DLD1 (cell line): Measurements from ENCODE around the gene ALLC.

Source experiments
- in situ Hi-C: cut with HindIII; loops from 2 replicates; pipeline ENCODE4 v1.10.0; 2017; ENCODE audit warnings: low sequenced_read_pairs

Gene ALLC

DNA sequence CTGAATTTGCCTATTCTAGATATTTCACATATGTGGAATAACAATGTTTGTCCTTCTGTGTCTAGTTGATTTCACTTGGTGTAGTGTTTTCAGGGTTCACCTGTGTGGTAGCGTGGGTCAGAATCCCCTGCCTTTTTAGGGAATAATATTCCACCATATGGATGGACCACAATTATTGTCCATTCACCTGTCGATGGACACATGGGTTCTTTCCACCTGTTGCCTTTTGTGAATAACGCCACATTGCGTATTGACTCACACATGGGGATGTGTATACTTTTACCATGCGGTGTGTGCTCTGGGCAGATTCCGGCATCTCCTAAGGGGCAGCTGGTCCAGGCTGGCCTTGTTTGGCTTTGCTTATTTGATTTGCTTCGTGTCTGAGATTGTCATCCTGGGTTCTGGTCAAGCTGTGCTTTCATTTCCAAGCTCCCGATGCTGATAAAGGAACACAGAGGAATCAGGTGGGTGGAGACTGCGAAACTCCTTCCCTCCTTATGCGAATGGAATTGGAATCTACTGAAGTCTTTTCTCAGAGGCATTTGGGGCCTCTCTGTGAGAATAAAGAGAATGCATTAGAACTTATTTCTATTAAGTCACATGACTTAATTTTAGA lies 18.9 kb upstream of the ALLC start:
- in situ Hi-C loops, result no loop called here

DNA sequence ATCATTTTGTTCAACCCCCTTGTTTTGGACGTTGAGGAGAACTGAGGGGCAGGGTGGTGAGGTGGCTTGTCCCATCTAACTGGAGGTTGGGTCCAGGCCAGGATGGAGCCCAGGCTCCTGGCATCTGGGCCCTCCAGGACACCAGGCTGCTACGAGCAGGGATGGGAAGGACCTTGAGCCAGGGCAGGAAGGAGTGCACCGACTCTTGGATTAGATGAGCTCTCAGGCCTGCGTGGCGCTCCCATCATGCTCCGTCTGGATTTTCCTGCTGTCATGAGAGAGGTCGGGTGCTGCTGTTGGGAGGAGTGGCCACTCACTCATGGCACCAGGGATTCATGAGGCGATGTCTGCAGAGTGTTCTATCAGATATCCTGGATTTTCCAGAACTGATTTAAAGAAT lies 18.3 kb upstream of the ALLC start:
- in situ Hi-C loops, result no loop called here

DNA sequence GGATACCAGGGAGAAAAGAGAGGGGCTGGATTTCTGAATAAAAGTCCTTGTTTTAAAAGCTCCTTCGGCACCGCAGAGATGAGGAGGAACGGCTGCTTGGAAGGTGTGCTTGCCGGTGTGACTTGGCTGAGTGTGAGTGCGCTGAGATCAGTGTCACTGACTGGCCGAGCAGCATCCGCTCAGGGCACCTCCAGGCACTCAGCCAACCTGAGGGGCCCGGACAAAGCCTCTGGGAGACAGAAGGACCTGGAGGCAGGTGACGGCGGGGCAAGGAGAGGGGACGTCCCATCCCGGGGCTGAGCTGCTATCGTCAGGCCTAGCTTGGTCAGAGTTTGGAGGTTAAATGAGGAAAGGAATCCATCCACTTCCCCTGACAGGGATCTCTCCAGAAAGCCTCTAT lies 16.8 kb upstream of the ALLC start:
- in situ Hi-C loops, result no loop called here

DNA sequence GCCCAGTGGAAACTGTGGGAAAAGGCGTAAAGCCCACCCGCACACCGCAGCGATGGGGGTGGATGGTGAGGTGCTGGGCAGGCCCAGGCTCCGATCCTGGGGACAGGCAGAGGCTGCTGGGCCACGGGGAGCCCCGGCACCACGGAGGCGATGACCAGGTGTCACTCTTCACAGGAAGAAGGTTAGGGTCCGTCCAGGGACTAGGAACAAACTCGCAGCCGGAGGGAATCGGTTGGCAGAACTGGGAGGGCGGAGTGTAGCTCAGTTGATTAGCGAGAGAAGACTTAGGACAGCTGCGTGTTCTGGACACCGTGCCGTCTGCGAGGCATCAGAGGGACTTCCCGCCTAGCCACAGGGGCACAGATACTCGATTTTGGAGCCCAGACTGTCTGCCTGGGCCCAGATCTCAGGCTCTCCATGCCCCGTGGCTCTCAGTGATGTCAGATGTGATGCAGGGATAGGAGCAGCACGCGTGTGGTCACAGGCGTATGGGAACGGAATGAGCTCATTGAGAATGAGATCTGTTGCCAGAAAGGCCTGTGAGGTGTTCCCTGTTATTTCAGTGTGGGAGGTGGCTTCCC lies 16.1 kb upstream of the ALLC start:
- in situ Hi-C loops, result no loop called here

DNA sequence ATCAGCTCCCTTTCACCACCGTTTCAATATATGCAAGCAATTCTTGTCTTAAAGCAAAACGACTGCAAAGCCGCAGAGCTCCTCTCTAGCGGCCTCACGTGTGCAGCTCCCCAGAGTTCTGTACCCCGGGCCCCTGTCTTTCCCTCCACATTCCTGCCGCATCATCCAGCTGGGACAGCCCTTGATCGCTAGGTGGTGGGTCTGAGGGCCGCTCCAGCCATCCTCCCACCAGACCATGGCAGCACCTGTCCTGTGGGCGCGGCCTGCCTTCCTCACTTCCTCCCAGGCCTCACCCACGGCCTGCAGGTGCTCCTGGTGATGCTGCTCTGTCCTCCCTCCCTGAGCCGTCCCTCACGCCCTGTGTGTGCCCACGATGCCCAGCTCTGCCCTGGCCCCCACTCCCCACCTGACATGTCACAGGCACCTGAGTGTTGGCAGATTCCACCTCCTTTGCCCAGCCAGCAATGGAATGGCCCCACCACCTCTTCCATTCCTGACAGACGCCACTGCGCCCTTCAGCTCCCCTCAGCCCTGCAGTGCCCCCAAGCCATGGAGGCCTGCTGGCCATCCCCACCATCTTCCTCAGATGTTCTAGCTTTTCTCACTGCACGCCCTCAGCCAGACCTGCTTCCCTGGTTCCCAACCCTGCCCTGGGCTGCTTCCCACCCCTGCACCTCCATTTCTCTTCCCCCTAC lies 15.3 kb upstream of the ALLC start:
- in situ Hi-C loops, result no loop called here

DNA sequence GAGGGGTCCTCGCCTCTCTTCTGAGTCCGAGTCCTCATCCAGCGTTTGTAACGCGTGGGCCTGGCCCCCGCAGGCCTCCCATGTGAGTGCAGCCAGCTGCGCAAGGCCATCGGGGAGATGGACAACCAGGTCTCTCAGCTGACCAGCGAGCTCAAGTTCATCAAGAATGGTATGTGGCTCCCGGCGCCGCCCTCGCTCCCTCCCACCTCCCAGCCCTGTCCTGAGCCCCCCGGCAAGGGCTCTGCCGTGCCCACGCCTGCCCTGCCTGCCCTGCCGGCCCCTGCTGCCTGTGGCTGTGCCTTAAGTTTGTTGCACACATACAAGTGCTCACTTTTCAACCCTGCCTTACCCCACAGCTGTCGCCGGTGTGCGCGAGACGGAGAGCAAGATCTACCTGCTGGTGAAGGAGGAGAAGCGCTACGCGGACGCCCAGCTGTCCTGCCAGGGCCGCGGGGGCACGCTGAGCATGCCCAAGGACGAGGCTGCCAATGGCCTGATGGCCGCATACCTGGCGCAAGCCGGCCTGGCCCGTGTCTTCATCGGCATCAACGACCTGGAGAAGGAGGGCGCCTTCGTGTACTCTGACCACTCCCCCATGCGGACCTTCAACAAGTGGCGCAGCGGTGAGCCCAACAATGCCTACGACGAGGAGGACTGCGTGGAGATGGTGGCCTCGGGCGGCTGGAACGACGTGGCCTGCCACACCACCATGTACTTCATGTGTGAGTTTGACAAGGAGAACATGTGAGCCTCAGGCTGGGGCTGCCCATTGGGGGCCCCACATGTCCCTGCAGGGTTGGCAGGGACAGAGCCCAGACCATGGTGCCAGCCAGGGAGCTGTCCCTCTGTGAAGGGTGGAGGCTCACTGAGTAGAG lies 14.4 kb upstream of the ALLC start:
- in situ Hi-C loops, result no loop called here

DNA sequence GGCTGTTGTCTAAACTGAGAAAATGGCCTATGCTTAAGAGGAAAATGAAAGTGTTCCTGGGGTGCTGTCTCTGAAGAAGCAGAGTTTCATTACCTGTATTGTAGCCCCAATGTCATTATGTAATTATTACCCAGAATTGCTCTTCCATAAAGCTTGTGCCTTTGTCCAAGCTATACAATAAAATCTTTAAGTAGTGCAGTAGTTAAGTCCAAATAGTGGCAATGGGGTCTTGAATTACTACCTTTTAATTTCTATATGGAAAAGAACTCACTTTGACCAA lies 13.8 kb upstream of the ALLC start:
- in situ Hi-C loops, result no loop called here

DNA sequence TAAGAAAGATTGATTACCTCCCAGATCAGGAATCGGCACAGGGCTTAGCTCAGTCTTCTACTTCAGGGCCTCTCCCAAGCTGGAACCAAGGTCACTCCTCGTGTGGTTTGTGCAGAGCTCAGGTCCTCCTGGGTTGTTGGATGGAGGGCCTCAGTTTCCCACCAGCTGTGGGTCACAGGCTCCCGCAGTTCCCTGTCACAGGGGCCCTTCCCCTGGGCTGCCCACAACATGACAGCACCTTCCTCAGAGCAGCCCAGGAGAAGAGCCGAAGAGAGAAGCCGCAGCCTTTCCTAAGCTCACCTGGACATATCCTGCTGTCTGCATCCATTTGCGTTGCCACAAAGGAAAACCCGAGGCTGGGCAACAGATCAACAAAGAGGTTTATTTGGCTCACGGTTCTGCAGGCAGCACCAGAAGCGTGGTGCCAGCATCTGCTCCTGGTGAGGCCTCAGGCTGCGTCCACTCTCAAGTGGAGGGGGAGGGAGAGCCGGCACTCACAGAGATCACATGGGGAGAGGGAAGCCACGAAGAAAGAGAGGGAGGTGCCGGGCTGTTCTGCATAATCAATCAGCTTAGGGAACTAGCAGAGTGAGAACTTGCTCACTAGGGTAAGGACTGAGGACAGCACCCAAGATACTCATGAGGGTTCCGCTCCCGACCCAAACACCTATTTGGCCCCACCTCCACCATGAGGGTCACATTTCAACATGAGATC lies 13.0 kb upstream of the ALLC start:
- in situ Hi-C loops, result no loop called here

DNA sequence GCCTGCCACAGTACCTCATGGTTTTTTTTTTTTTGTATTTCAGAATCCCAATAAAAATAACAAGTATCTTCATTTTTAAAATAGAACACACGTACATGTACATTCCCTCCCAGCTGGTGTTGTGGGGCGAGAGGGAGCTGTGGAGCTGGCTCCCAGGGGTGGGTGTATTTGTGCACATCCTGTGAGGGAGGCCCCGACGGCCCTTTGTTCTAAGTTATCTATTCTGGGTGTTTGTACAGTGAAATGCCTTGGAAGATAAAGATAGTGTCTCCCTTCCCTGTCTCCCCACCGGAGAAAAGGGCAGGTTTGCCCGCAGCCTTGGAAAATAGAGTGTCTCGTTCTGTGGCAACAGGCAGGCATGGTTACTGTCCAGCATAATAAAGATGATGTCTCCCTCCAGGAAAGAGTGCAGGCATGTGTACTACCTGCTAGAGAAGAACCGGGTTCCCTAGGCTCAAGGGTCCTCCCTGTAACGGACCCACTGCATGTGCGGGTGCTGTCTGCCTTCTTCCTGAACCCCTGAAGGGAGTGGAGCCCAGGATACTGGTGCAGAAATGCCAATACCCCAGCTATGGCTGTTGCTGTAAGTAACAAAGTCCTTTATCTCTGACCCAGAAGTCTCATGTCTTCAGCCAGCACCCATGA lies 12.1 kb upstream of the ALLC start:
- in situ Hi-C loops, result no loop called here

DNA sequence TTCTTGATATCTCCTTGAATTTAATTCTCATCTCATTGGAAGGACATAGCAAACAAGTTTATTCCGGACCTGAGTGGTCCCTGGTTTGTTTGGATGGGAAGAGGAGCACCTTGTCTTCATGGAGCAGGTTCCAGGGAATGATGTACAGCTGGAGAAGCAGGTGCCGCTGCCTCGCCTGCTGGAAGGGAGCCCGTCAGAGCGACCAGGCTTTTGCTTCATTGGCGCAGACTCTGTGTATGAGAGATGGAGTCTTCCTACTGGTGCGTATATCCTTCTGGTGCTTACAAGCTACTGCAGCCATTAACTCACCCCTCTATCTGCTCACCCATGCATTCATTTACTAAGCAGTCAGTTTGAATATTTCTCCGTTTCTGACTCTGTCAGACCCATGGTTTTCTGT lies 11.6 kb upstream of the ALLC start:
- in situ Hi-C loops, result no loop called here

DNA sequence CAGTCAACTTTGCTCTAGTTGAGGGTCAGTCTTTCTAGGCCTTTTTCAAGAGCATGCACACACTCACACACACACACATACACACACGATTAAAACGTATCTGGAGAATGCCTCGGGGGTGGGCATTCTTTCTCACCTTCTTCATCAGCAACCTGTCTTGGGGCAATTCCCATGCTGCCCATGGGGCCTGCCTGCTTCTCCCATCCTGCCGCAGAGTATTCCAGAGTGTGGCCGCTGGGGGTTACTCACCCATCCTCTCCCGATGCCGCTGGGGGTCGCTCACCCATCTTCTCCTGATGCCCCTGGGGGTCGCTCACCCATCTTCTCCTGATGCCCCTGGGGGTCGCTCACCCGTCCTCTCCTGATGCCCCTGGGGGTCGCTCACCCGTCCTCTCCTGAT lies 10.8 kb upstream of the ALLC start:
- in situ Hi-C loops, result no loop called here

DNA sequence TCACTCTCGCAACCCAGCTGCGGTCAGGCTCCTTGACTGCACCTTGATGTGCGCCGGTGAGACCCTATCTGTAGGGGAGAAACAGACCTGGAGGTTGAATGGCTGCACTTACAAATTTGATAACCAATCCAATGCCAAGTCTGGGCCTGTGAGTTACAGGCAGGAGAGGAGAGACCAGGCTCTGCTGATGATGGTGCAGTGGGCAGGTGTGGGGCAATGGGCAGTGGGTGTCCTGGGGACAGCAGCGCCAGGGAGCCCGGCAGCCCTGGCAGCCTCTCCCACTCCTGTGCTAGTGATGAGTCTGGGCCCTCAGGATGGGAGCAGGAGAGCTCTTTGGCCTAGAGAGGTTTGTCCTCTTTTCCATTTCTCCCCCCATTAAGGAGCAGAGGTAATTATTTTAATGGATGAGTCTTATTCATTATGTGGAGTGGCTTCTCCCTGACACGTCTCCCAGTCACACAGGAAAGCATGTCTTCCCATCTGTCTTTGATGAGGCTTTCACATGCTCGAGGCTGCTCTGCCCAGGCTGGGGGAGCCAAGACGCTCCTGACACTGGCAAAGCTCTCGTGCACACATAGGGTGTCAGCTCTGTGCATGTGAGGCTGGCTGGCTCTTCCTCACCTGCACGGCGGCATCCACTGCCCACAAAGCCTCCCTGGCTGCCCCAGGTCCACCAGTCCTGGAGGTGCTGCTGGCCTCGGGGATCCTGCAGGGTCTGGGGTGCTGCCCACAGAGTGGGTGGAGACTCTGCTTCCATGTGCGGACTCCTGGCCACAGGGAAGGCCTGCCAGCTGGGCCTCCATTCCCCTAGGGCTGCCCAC lies 10.0 kb upstream of the ALLC start:
- in situ Hi-C loops, result no loop called here

DNA sequence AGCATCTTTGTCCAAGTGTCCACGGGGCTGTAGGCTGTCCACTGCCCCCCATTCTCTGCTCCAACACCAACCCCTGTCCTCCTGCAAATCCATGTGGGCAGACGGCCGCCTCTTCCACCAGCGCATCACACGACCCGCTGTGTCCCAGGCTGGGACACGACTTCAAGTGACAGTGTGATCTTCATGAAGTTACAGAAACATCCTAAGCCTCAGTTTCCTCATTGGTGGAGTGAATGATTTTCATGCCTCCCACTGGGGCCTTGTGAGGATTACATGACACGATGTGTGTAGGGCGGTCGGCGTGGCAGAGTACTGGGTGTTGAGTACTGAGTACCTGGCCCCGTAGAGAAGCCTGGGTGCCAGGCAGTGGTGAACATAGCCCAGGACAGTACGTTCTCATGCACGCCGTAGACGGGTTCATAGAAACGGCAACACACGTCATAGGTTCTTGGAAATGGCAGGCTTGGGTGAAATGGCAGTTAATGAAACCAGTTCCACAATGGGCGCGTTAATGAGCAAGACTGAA lies 9.3 kb upstream of the ALLC start:
- in situ Hi-C loops, result no loop called here

DNA sequence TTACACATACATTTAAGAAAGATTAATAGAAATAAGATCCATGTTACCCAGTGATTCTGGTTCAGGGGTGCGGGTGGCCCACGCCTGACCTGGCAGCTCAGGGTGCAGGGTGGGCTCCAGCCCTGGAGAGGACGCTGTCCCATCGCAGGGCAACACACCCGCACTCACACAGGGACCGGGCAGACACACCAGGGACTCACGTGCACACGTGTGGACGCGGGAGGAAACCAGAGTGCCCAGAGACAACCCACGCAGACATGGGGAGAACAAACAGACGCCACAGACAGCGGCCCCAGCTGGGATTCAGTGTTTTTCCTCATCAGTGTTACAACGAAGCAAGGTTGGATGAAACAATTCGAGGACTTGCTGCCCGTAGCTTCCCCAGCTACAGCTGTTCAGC lies 8.4 kb upstream of the ALLC start:
- in situ Hi-C loops, result no loop called here

DNA sequence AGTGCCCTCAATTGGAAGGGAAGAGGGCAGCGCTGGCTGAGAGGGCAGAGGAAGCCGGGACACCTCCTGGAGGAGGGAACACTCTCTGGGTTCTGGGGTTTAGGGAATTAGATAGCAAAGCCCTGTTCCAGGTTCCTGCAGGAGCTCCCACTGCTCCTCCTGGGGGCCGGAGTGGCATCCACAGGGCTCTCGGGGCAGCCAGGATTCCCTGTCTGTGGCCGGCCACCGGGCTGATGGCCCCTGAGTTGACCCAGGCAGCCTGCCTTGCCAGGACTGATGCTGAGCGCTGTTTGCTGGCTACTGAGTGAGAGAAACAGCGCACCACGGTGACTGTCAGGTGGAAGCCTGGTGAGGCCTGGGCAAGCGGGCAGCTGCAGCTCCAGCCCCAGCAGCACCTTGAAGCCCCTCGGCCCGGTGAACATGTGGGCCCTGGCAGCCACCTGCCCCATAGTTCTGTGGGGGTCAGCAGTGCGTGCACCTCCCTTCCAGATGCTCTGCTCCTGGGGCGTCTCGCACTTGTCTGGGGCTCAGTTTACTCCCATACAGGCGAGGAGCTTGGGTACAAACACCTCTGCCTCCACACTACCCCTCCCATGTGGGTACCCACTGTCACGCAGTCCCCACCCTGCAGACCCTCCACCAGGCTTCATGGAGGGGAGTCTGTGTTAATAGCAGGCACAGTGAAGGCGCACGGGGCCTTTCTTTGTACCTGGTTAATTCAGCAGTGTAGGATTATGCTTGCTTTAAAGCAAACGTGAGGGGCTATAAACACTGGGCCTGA lies 7.7 kb upstream of the ALLC start:
- in situ Hi-C loops, result no loop called here

DNA sequence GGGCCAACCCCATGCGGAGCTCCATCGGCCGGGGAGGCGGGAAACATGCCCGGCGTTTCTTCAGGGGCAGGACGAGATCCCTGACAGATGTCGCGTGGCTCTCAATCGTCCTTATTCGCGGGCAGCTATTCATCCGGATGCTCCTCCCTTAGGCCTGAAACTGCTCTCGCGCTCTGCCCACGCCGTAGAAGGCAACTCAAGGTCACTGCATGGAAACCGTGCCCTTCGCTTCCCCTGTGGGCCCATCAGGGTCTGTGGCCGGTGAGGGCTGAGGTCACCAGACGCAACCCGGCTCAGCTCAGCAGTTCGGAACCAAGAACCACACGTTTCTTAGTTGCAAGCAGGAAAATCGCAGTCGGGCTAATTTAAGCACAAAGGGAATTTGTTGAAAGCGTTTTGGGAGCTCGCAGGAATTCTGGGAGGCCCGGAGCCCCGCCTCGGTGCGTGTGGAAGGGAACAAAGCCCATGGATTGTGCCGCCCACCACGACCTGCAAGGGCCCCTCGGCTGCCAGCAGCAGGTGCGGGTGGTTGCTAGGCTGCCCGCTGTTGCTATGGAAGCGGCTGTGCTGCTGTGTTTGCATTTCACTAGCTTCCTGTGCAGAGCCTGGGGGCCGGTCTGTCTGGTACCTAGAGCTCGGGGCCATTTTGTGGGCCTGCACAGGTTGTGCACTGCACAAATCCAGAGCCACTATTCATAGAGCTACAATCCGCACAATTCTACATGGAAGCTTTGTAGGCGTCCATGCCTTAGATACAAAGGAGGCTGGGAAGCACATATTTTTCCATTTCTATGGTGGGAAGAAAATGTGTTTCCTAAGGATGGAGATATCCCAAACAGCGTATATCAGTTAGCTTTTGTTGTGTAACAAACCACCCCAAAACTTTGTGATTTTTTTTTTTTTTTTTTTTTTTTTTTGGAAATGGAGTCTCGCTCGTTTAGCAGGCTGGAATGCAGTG lies 6.0 kb upstream of the ALLC start:
- in situ Hi-C loops, result no loop called here

DNA sequence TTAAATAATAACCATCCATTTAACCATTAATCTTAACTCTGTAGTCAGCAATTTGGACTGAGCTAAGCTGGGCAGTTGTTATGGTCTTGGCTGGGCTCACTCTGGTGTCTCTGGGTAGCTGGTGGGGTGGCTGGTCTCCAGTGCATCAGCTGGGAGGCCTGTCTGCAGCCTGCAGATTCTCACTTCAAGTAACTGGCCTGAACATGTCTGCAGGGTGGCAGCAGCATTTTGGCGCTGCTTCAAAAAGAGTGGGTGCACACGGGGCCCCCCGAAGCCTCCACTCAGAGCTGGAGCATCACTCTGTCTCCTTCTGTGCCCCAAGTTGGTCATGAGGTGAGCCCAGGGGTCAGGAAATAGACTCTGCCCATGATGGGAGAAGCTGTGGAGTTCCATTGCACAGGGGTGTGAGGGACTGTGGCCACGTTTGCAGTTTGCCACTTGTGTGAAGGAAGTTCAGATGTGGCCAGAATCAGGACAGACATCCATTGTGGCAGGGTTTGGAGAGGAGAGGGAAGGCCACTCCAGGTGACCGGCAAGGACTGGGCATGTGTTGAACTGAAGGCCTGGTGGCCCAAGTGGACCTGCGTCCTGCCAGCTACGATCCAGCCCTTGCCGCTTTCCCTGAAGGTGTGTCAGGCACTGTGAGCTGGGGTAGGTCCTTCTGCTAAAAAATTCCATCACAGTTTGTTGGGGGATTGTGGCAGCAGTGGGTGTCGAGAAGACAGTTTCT lies 4.9 kb upstream of the ALLC start:
- in situ Hi-C loops, result no loop called here
